ENCODE measurements around the gene GRM1.

The GRM1 gene

DNA sequence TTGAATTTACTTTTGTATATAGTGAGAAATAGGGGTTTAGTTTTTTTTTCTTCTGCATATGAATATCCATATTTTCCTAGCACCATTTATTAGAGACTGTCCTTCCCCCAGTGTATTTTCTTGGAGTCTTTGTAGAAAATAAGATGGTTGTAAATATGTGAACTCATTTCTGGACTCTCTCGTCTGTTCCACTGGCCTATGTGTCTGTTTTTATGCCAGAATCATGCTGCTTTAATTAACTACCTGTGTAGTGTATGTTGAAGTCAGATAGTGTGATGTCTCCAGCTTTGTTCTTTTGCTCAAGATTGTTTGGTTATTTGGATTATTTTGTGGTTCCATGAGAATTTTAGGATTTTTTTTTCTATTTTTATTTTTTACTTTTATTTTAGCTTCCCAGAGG lies 338.2 kb downstream of the GRM1 start:
- Histone ChIP-seq H3F3A (ENCODE audit: insufficient read depth, low read length) (no peaks in the 10 kb centered on the region), H3K9ac (ENCODE audit: low read length) (no peak overlapping the region), H3K4me2 (ENCODE audit: low read length) (no peak overlapping the region), H3K4me3 (ENCODE audit: low read depth, low read length, poor library complexity, severe bottlenecking) (no peak overlapping the region), H3K27ac (ENCODE audit: low read depth, low read length, poor library complexity, severe bottlenecking) (no peak overlapping the region), H3K4me1 (ENCODE audit: insufficient read depth, low read length, severe bottlenecking) (no peaks in the 10 kb centered on the region), H3K9me2 (ENCODE audit: low read depth, low read length) (no peaks in the 10 kb centered on the region), H2AFZ (ENCODE audit: low read length) (no peak overlapping the region), H3K9me3 (ENCODE audit: low read length) (no peaks in the 10 kb centered on the region), H3K36me3 (ENCODE audit: insufficient read depth, low read length) (no peaks in the 10 kb centered on the region), H3K79me2 (ENCODE audit: insufficient read depth, low read length) (no peaks in the 10 kb centered on the region), H3K27me3 (ENCODE audit: insufficient read depth, low read length) (no peaks in the 10 kb centered on the region), H4K20me1 (ENCODE audit: insufficient read depth, low read length) (no peaks in the 10 kb centered on the region)
- no peak for TF ChIP-seq CTCF (IDR thresholded peaks at IDR 0.05; ENCODE audit: low read length)

- Histone ChIP-seq H3K9me2 (ENCODE audit: low read depth, low read length) (no peaks in the 10 kb centered on the region), H3F3A (ENCODE audit: insufficient read depth, low read length) (no peaks in the 10 kb centered on the region), H3K27me3 (ENCODE audit: insufficient read depth, low read length) (no peaks in the 10 kb centered on the region), H3K9me3 (ENCODE audit: low read length) (no peaks in the 10 kb centered on the region), H3K4me3 (ENCODE audit: low read depth, low read length, poor library complexity, severe bottlenecking) (no peak overlapping the region), H3K27ac (ENCODE audit: low read depth, low read length, poor library complexity, severe bottlenecking) (no peak overlapping the region), H3K9ac (ENCODE audit: low read length) (no peak overlapping the region), H3K4me2 (ENCODE audit: low read length) (no peak overlapping the region), H3K36me3 (ENCODE audit: insufficient read depth, low read length) (no peaks in the 10 kb centered on the region), H3K4me1 (ENCODE audit: insufficient read depth, low read length, severe bottlenecking) (no peaks in the 10 kb centered on the region), H3K79me2 (ENCODE audit: insufficient read depth, low read length) (no peaks in the 10 kb centered on the region), H4K20me1 (ENCODE audit: insufficient read depth, low read length) (no peaks in the 10 kb centered on the region), H2AFZ (ENCODE audit: low read length) (no peak overlapping the region)
- TF ChIP-seq EZH2 (IDR thresholded peaks at IDR 0.05; ENCODE audit: borderline replicate concordance, low read length) (no peak), CTCF (IDR thresholded peaks at IDR 0.05; ENCODE audit: low read length) (no peak)
Observed at GRCh38 chr6:146369866-146370265, 341.0 kb downstream of the GRM1 start.

GRCh38 chr6:146381486-146381885 lies 352.6 kb downstream of the GRM1 start:
- Histone ChIP-seq H3K27me3 (ENCODE audit: insufficient read depth, low read length) (no peaks in the 10 kb centered on the region), H3K9ac (ENCODE audit: low read length) (no peak overlapping the region), H3K27ac (ENCODE audit: low read depth, low read length, poor library complexity, severe bottlenecking) (no peak overlapping the region), H3K79me2 (ENCODE audit: insufficient read depth, low read length) (no peaks in the 10 kb centered on the region), H3F3A (ENCODE audit: insufficient read depth, low read length) (no peaks in the 10 kb centered on the region), H3K4me3 (ENCODE audit: low read depth, low read length, poor library complexity, severe bottlenecking) (no peak overlapping the region), H3K4me2 (ENCODE audit: low read length) (no peak overlapping the region), H3K9me3 (ENCODE audit: low read length) (no peaks in the 10 kb centered on the region), H3K4me1 (ENCODE audit: insufficient read depth, low read length, severe bottlenecking) (no peaks in the 10 kb centered on the region), H4K20me1 (ENCODE audit: insufficient read depth, low read length) (no peaks in the 10 kb centered on the region), H3K9me2 (ENCODE audit: low read depth, low read length) (no peaks in the 10 kb centered on the region), H3K36me3 (ENCODE audit: insufficient read depth, low read length) (no peaks in the 10 kb centered on the region), H2AFZ (ENCODE audit: low read length) (no peak overlapping the region)
- TF ChIP-seq CTCF (IDR thresholded peaks at IDR 0.05; ENCODE audit: low read length) (peak; percentile 31; the same call in 1 of the 2 replicates), EZH2 (IDR thresholded peaks at IDR 0.05; ENCODE audit: borderline replicate concordance, low read length) (no peak)
